ENCODE data around the gene LACTB. TPM values are rescaled to one million over a fixed set of nuclear protein-coding genes. Genes with fewer than 3 reads are reported as not detected.

The LACTB gene
- total and polyA plus RNA-seq, 2 of the 13 experiments (the other 11 are each of a cell fraction or from before 2014, with no cell fraction given): 14.8 to 23.0 TPM

DNA sequence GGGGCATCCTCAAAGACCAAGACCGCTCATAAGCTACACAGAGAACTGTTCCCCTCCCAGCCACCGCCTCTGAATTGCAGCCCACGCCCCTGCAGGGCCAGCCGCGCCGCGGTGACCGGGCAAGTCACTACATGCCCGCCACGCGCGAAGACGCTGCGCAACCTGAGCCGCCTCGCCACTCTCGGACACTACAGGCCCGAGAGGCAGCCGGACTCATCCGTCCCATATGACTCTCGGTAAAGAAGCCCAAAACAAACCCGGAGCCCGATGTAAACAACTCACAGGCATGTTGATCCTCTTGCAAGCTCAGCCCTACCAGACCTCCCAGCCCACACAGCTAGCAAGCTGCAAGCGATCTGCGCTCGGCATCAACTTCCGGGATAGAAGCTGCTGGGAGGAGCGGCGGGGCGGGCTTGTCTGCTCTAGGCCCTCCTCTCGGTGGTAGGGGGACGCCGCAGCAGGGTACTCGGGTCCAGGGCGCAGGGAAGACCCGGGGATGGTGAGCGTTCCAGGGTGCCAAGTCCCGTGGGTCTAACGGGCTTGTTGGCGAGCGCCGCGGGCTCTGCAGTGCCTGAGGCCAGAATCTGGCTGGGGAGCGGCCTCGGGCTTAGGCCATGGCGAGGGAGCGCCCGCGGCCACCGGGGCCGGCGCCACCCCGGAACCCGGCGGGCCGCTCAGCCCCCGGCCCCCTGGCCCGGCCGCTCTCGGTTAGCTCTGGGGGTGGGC, 35.6 kb downstream of the LACTB start, which contains the start of gene RPS27L (continued):
- TF ChIP-seq PRDM15 (CRISPR knock-in tag; IDR thresholded peaks at IDR 0.05): peak; percentile 85
- peak; percentile 57 for TF ChIP-seq ZXDC (CRISPR knock-in tag; IDR thresholded peaks at IDR 0.05)
- TF ChIP-seq NPAS2 (CRISPR knock-in tag; IDR thresholded peaks at IDR 0.05; ENCODE audit: borderline replicate concordance): no peak
- TF ChIP-seq KLF13 (CRISPR knock-in tag; IDR thresholded peaks at IDR 0.05): no peak
- TF ChIP-seq GATAD2A (CRISPR knock-in tag; IDR thresholded peaks at IDR 0.05): peak; percentile 61
- TF ChIP-seq ZBTB14 (CRISPR knock-in tag; IDR thresholded peaks at IDR 0.05): no peak
- TF ChIP-seq MXD3 (CRISPR knock-in tag; IDR thresholded peaks at IDR 0.05): peak; percentile 77
- TF ChIP-seq NFKBIZ (CRISPR knock-in tag; IDR thresholded peaks at IDR 0.05): no peak
- TF ChIP-seq, protein P1, sequence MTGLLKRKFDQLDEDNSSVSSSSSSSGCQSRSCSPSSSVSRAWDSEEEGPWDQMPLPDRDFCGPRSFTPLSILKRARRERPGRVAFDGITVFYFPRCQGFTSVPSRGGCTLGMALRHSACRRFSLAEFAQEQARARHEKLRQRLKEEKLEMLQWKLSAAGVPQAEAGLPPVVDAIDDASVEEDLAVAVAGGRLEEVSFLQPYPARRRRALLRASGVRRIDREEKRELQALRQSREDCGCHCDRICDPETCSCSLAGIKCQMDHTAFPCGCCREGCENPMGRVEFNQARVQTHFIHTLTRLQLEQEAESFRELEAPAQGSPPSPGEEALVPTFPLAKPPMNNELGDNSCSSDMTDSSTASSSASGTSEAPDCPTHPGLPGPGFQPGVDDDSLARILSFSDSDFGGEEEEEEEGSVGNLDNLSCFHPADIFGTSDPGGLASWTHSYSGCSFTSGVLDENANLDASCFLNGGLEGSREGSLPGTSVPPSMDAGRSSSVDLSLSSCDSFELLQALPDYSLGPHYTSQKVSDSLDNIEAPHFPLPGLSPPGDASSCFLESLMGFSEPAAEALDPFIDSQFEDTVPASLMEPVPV (CRISPR knock-in tag; IDR thresholded peaks at IDR 0.05): peak; percentile 42; the same call in 1 of the 2 replicates
- TF ChIP-seq HIVEP1 (CRISPR knock-in tag; IDR thresholded peaks at IDR 0.05): peak; percentile 84
- no peak for TF ChIP-seq PBX2 (CRISPR knock-in tag; IDR thresholded peaks at IDR 0.05)
- TF ChIP-seq KAT8 (CRISPR knock-in tag; IDR thresholded peaks at IDR 0.05): peak; percentile 90
- TF ChIP-seq, protein P2, sequence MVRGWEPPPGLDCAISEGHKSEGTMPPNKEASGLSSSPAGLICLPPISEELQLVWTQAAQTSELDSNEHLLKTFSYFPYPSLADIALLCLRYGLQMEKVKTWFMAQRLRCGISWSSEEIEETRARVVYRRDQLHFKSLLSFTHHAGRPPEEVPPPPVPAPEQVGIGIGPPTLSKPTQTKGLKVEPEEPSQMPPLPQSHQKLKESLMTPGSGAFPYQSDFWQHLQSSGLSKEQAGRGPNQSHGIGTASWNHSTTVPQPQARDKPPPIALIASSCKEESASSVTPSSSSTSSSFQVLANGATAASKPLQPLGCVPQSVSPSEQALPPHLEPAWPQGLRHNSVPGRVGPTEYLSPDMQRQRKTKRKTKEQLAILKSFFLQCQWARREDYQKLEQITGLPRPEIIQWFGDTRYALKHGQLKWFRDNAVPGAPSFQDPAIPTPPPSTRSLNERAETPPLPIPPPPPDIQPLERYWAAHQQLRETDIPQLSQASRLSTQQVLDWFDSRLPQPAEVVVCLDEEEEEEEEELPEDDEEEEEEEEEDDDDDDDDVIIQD (CRISPR knock-in tag; IDR thresholded peaks at IDR 0.05; ENCODE audit: low read depth): peak; percentile 44; the same call in 1 of the 2 replicates
- TF ChIP-seq HES4 (CRISPR knock-in tag; IDR thresholded peaks at IDR 0.05; ENCODE audit: borderline replicate concordance): no peak; the same call in 1 of the 2 replicates

All from HepG2 (cell line).